Activated CD4-positive, alpha-beta T cell treated with anti-CD3 and anti-CD28 coated beads, Interleukin-10, Interleukin-2, amounts not matched to agents 100 ng/mL and 50 ng/mL, durations not matched to agents 16 hours and 8 hours (primary cell): ENCODE results near the gene BEST1.
A peak's percentile ranks its signal among the peaks of the same experiment; 100 is the strongest.
"Not testable (repeated sequence)": the region's sequence is repeated elsewhere in the genome, so short reads cannot be mapped to it uniquely, and the experiment has no call there.

Experiments
- DNase-seq: peaks from one replicate; pipeline ENCODE4 v3.0.0-alpha.2; 2020

Gene BEST1

DNA sequence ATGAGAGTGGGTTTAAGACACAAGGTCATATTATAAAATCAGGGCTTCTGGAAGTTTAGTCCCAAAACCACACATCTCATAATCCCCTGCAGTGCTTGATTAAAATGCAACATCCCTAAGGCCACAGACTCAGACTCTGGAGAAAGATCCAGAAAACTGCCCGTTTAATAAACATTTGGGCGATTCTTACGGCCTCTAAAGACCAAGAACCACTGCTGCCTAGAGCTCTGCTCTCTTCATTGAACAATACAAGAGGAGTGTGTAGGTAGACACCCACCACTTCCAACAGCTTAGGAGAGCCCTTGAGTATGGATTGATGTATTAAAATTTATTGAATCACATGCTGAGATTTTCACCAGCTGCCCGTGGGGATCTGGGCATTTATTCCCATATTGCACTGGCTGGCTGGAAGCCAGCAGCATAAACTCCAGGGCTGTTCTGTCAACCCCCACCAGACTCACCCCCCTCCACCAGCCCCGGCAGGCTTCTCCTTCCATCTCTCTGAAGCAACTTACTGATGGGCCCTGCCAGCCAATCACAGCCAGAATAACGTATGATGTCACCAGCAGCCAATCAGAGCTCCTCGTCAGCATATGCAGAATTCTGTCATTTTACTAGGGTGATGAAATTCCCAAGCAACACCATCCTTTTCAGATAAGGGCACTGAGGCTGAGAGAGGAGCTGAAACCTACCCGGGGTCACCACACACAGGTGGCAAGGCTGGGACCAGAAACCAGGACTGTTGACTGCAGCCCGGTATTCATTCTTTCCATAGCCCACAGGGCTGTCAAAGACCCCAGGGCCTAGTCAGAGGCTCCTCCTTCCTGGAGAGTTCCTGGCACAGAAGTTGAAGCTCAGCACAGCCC lies 749 bp upstream of the BEST1 start:
- DNase-seq, result peak; percentile 52

GRCh38 chr11:61951484-61952135 lies 1.5 kb downstream of the BEST1 start:
- no peak for DNase-seq

GRCh38 chr11:61952882-61953281 lies 2.7 kb downstream of the BEST1 start:
- DNase-seq, result no peak

DNA sequence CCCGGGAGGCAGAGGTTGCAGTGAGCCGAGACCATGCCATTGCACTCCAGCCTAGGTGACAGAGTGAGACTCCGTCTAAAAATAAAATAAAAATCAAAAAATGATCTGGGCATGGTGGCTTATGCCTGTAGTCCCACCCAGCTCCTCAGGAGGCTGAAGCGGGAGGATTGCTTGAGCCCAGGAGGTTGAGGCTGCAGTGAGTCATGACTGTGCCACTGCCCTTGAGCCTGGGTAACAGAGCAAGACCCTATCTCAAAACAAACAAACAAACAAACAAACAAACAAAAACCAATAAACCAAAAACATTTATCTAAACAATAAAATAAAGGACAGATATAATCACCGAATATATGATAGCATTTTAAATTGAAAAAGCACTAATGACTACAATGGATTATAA lies 3.5 kb downstream of the BEST1 start:
- DNase-seq, result not testable (repeated sequence)

- no peak for DNase-seq
These were observed 4.1 kb downstream of the BEST1 start for GRCh38 chr11:61954106-61954850.

GRCh38 chr11:61954851-61955421 lies 4.8 kb downstream of the BEST1 start:
- no peak for DNase-seq

DNA sequence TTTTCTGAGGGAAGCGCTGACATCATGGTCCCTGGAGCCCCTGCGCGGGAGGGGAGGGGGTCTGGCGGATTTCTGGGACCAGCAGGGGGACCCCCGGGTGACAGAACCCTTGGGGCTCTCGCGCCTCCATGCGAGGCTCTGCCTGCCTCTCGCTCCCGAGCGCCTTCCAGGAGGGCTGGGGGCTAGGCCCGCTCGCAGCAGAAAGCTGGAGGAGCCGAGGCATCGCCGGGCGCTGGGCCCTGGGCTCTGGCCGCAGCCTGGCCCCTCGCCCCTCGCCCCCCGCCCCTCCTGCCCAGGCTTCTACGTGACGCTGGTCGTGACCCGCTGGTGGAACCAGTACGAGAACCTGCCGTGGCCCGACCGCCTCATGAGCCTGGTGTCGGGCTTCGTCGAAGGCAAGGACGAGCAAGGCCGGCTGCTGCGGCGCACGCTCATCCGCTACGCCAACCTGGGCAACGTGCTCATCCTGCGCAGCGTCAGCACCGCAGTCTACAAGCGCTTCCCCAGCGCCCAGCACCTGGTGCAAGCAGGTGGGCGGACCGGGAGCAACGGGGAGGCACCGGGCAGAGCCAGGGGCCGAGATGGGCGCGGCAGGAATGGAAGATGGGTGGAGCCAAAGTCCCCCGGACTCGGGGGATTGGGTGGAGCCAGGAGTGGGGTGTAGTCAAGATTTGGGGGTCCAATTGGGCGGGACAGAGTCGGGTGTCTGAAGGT lies 5.4 kb downstream of the BEST1 start:
- DNase-seq, result no peak

GRCh38 chr11:61956191-61957020 lies 6.3 kb downstream of the BEST1 start:
- no peak for DNase-seq

GRCh38 chr11:61957021-61957770 lies 7.0 kb downstream of the BEST1 start:
- DNase-seq, result no peak

- DNase-seq, result no peak
These were observed 8.4 kb downstream of the BEST1 start for GRCh38 chr11:61958590-61958989.

DNA sequence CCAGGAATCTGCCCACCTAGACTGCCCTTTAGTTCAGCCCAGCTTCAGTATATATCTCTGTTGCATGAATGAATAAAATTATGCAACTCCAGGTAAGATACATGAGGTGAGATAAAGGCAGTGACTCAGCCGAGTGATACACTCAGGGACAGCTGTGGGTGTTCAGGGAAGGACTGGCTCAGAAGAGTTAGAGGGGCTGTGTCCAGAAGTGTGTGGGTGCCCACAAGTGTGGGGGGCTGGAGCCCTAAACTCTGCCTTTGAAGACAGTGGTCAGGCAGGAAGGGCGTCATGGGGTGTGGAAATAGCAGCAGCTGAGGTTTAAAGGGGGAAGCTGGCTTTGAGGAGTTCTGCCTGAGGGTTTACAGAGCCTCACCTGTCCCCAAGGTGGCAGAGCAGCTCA lies 9.0 kb downstream of the BEST1 start:
- no peak for DNase-seq

- DNase-seq, result no peak
These were observed 9.5 kb downstream of the BEST1 start for GRCh38 chr11:61959678-61960077.

GRCh38 chr11:61960532-61960931 lies 10.4 kb downstream of the BEST1 start:
- no peak for DNase-seq

DNA sequence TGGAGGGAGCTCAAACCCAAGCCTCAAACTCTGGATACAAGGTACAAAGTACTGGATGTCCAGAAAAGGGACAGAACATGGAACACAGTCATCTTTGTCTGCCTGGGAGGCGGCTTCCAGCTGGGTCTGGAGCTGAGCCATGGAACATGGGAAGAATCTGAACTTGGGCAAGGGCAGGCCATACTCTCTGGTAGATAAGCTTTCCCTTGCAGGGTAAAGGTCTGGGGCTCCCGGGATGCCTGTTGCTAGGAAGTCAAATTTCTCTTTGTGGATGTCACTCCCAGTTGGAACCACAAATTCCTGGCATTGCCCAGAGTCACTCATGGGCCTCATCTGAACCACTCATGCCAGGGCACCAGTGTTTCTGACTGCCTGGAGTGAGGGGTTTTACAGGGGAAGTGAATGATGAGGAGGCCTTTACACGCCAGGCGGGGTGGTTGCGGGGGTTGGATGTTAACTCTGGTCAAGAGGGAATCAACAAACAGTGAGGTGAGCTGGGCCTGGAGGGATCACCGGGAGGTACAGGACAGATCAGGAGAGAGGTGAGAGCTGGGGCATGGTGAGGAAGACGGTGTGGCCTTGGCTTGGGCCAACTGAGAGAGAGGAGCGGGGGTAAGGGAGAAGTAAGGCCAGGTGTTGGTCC lies 11.5 kb downstream of the BEST1 start:
- no peak for DNase-seq

GRCh38 chr11:61962213-61963015 lies 12.3 kb downstream of the BEST1 start:
- DNase-seq, result no peak

DNA sequence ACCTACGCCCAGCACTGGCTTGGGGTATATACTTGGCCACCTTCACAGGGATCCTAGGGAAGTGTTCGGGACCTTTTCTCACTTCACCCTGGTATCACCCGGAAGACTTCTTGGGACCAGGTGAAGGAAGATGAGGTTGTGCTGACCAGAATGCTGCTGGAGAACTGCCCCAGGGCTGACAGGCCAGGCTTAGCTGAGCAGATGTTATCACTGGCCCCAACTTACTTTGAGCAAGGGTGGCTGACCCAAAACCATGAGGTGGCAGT lies 12.8 kb downstream of the BEST1 start:
- no peak for DNase-seq

- DNase-seq, result peak; percentile 49
These were observed 13.3 kb downstream of the BEST1 start for GRCh38 chr11:61963282-61964057.

DNA sequence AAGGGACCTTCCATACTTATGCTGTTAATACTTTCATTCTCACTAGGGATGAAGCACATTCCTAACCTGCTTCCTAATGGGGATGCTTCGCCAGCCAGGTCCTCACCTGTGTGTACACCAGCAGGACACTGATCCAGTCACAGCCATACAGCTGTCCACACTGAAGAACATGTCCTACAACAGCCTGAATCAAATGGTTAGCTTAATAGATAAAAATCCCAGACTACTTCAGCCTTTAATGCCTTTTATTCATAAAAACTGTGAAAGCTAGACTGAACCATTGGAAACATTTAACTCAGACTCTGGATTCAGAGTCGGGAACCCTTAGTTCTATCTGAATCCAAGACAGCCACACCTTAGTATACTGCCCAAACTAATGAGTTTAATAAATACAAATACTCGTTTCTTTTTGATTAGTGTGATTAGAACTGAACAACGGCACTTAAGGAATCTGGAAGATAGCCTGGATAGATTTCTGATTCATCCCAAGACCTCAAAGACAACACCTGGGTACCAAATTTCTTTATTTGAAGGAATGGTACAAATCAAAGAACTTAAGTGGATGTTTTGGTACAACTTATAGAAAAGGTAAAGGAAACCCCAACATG lies 14.0 kb downstream of the BEST1 start:
- no peak for DNase-seq
